GM21360 (cell line): ENCODE data around the gene GLRA3.
"Not testable (repeated sequence)": the region's sequence is repeated elsewhere in the genome, so short reads cannot be mapped to it uniquely, and the experiment has no call there.

Experiments used
- ATAC-seq: cut with Tn5 transposase; IDR thresholded peaks from one replicate; pipeline ENCODE4 v1.9.1; 2021; ENCODE audit warnings: mild to moderate bottlenecking, moderate library complexity; ENCODE audit not compliant: unreplicated experiment

GLRA3 gene

GRCh38 chr4:174716986-174717770 is 111.9 kb downstream of the GLRA3 start:
- no peak for ATAC-seq

DNA sequence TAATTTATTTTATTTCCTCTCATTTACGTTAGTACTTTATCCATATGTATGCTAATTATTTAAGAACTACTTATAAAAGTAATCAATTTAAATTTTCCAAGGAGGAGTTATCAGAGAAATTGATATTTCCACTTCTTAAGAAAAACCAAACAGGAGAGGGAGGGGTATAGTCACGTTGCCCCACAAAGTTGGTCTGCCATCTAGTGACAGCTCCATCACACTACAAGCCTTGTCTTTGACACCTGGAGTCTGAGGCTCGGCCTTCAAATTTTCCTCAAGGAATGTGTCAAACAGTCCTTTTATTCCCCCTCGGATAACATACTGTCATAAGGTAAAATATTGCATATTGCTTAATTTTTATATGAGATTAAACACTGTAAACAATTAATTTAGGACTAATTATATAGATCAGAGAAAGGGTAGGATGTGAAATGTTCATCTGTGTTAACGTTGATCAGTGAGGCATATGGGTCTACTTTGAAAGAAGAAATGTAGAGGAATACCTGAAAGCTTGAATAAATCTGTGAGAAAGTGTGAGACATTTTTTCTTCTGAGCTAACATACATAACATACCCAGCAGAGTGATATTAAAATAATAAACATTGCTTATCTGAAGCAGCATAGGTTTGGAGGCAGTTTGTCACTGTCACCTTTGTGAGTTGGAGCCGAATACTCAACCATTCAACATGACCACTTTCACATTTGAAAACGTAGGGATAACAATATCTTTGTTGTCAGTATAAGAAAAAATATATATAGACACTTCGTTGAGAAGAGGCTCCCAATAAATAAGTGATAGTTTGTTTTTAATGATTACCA is 114.4 kb downstream of the GLRA3 start:
- peak; percentile 99 for ATAC-seq

DNA sequence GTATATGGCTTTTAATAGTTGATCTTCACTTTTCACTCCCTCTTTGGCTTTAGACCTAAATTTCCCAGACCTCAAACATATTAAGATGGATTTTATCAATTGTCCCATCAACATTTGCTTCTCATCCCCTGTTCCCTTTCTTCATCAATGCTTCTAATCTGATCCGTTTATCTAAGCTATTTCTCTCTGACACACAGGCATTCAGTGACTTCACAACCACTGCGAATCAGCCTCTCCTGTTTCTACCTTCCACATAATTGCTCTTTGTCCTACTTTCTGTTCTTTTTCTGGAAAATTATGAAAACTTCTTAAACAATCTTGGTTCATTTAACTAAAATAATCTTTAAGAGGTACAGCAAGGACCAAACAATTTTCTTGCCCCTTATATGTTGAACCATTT is 115.2 kb downstream of the GLRA3 start:
- ATAC-seq: no peak

DNA sequence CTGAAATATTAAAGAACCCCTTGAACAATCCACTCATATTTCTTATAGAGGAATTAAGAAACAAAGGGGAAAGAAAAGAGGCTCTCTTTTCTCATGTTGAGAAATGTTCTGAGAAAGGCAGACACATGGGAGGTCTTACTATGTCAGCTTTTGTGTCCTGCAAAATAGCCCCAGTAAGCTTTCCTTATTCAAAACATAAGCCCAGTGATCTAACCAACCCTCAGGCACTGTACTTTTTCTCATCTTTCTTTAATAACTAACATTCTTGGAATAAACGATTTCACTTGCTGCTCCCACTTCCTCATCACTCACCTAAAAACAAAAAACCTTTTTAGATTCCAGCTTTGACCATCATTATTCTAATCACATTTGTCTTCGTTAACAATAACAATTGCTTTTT is 115.9 kb downstream of the GLRA3 start:
- ATAC-seq: no peak

DNA sequence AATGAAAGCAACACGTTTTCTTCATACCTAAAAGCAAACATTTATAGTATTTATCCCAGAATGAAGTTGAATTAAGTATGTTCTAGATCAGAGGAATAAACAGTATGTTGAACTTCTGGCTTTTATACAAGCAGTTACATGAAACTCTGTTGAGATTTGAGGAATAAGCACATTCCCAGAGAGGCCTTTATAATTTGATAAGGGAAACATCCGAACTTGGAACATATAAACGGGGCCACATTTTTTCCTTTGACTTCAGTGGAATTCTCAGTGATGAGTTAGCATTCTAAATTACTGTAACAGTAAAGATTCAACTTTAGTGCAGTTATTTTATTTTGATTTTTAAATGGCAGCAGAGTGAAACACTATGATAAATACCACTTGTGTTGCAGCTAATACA is 119.5 kb downstream of the GLRA3 start:
- no peak for ATAC-seq

GRCh38 chr4:174708381-174708780 is 120.7 kb downstream of the GLRA3 start:
- ATAC-seq: no peak

DNA sequence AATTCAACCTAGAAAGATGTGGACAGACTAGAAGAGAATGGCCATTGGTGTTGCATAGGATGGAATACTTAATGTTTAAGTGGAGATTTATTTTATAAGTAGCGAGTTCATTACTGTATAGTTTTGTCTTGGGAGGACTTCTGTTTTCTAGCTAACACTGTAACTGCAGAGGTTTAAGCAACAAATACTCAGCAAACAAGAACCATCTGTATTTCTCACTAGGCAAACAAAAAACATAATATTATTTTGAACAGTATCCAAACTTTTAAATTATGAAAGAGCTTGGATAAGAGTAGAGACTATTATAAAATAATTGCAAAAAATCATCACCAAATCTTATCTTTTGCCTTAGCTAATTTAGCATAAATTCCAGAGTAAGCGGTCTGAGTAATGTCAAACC is 121.1 kb downstream of the GLRA3 start:
- ATAC-seq: no peak

DNA sequence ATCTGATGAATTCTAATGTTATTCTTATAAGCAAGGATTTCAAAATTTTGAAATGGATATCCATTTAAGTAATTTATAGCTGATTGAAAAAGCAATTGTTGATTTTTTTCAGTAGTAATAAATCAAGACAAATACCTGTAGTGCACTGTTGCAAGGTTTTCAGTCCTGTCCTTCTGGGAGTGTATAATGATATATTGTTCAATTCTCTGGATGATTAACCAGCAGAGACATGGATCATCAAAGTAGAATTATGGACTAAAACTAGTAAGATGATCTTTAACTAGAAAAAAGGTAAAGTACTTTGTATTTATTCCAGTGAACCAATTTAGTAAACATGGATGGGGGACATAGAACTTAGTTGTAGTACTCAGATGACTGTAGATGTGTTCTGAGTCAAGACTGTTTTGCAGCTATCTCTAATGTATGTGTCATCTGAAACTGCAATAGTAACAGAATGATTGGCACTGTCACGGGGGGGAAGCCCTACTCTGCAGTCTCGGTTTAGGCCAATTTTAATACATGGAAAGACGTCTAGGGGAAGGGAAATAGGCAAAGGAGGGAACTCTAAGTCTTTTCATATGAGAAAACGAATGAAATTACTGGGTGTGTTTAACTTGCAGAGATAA is 121.9 kb downstream of the GLRA3 start:
- ATAC-seq: peak; percentile 100

- ATAC-seq: no peak
Observed at GRCh38 chr4:174702979-174703478, 126.0 kb downstream of the GLRA3 start.

GRCh38 chr4:174699654-174700053 is 129.4 kb downstream of the GLRA3 start:
- ATAC-seq: no peak

GRCh38 chr4:174697896-174698295 is 131.2 kb downstream of the GLRA3 start:
- ATAC-seq: no peak

DNA sequence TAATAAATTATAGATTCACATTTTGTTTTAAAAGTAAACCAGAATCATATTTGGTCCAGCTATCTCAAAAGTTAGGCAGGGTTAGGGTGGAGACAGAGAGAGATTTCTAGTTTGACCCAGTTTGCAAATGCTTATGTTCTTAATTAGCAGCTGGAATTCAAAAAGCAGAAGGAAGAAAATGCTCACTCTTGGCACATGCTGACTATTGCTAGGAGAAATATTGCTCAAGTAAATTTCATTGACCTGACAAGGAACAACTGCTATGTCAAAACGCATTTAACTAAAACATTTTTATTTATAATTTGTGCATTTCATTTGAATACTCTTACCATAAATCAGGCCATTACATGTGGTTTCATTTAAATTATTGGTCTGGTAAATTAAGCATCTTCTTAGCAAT is 131.8 kb downstream of the GLRA3 start:
- ATAC-seq: no peak

- ATAC-seq: no peak
Observed at GRCh38 chr4:174696657-174697056, 132.4 kb downstream of the GLRA3 start.

DNA sequence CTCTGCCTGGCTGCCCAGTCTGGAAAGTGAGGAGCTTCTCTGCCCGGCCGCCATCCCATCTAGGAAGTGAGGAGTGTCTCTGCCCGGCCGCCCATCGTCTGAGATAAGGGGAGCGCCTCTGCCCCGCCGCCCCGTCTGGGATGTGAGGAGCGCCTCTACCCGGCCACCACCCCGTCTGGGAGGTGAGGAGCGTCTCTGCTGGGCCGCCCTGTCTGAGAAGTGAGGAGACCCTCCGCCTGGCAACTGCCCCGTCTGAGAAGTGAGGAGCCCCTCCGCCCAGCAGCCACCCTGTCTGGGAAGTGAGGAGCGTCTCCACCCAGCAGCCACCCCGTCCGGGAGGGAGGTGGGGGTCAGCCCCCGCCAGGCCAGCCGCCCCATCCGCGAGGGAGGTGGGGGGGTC is 137.2 kb downstream of the GLRA3 start:
- ATAC-seq: not testable (repeated sequence)

DNA sequence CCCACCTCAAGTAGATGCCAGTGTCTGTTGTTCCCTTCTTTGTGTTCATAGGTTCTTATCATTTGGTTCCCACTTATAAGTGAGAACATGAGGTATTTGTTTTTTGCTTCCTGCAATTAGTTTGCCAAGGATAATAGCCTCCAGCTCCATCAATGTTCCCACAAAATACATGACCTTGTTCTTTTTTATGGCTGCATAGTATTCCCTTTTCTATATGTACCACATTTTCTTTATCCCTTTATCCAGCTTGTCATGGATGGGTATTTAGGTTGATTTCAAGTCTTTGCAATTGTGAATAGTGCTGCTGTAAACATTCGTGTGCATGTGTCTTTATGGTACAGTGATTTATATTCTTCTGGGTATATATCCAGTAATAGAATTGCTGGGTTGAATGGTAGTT is 138.4 kb downstream of the GLRA3 start:
- ATAC-seq: no peak

- ATAC-seq: no peak
Observed at GRCh38 chr4:174689618-174690017, 139.4 kb downstream of the GLRA3 start.

DNA sequence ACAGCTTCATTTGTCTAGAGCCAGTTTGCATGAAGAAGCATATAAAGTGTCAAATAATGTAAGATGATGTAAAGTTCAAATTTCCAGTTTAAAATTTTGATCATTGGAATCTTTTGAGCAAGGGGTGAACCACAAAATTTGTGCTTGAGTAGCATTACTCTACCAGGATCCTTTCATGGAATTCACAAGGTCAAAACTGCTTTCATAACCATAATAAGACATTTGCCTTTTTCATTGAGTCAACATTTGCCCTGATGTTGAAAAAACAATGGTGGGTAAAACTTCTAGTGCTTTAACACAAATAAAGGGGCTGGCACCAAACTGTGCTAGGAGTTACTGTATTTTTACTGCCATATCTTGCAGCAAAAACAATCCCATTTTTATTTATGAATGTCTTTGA is 142.2 kb downstream of the GLRA3 start:
- ATAC-seq: no peak

DNA sequence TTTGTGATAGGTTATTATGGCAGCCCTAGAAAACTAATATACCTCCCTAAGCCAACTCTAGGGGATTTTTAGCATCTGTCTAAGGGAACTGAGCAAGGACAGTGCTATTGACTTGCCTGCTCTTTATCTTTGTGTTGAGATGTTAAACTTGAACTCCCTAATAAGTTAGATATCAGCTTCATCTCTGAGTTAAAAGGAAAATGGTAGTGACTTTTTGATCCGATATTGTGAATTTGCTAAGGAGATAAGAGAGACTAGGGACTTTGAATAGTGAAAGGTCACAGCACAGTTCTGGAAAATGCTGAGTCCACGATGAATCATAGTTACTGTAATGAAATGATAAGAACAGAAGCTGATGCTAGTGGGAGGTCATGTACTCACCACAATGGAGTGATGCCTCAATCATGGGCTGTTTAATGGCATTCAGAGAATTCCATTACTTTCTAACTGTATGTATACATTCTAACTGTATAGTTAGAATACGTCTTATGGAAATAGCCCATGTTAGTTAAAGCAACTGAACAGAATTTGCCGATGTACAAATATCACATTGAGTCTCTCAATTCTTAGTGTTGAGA is 147.2 kb downstream of the GLRA3 start:
- ATAC-seq: no peak

DNA sequence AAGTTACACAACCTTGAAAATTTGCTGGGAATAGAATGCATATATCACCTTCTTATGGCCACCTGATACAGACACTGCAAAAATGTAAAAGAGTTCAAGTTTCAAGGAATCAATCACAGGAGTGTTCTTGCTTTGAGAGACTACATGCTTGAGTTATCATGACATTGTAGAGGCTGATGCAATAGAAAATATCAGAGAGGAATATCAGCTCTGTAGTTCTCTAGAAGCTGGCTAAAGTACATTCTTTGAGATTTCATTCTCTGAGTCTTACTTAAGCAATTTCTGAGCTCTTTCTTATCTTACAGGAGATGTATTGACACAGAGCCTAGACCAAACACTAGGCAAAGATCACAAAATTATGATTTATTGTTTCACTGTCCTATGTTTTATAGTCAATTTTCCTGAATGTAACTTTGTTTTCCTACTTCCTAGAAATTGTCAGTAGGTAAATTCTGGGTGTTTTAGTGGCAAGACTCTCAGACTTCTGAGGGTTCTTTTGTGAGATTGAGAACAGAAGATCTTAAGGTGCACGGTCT is 154.7 kb downstream of the GLRA3 start:
- ATAC-seq: no peak

DNA sequence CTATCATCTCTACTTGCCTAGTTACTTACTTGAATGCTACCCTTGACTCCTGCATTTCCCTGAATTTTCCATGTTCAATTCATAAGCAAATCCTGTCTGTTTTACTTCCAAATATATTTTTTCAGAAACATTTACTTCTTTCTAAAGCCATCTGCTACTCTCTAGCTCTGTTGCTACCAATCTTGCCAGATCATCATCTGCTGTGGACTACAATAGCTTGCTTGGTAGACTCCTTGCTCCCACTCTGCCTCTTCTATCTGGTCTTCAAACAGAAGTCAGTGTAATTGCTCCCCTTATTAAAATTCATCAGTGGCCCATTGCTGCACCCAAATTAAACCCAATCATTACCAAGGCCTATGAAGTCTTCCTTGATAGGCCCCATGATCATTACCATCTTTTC is 155.2 kb downstream of the GLRA3 start:
- no peak for ATAC-seq

DNA sequence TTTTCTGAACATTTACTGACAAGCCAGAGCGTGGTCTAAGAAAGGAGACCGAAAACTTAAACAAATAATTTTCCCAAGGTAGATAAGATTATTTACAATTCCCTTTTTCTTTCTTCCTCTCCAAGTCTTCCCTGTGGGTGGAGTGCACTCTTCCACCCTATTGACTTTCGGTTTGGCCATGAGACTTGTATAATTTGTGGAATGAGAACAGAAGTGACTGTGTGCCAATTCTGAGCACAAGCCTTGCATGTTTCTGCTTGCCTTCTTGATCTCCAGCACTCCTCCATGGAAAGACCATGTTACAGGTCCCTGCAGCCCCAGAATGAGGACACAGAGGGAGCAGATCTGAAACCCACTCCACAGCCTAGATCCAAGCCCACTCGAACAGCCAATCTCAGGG is 156.8 kb downstream of the GLRA3 start:
- ATAC-seq: no peak
